B cell (primary cell): ENCODE data around the gene PTGER3.

ENCODE experiments used
- CTCF ChIP-seq: fragments of 200-600 bp; IDR thresholded peaks from one replicate; pipeline ENCODE4 v1.8.0; 2022; ENCODE audit warnings: antibody characterized with exemption, mild to moderate bottlenecking
- EZH2 ChIP-seq: IDR thresholded peaks from 2 replicates; pipeline ENCODE4 v1.6.1; 2012; ENCODE audit warnings: borderline replicate concordance, low read depth, mild to moderate bottlenecking, moderate library complexity, low read length; ENCODE audit not compliant: insufficient read depth, poor library complexity, severe bottlenecking

GRCh38 chr1:71031426-71031825 lies 16.2 kb downstream of the PTGER3 start:
- no peak for TF ChIP-seq CTCF
- no peak for TF ChIP-seq EZH2
